Astrocyte (in vitro differentiated cells and primary cell): ENCODE measurements around the gene CLMP. TPM values are rescaled to one million over a fixed set of nuclear protein-coding genes. Genes with fewer than 3 reads are reported as not detected.

Source experiments
- DNase-seq: peaks from one replicate; pipeline ENCODE4 v3.0.0-alpha.2; 2010; ENCODE audit warnings: low read depth
- FAIRE-seq: peaks from 2 replicates; lab custom pipeline; 2011; peaks lifted over from hg19 to GRCh38; lab: Jason Lieb, UNC
- H2AFZ ChIP-seq: 2 replicates; pipeline ENCODE4 v1.6.0; 2012; ENCODE audit warnings: low read depth, low read length, inconsistent platforms
- H3K27ac ChIP-seq: 2 replicates; pipeline ENCODE4 v1.5.1; 2011; ENCODE audit warnings: low read depth, low read length, inconsistent platforms
- H3K27me3 ChIP-seq: 2 replicates; pipeline ENCODE4 v1.6.0; 2011; ENCODE audit warnings: low read length, inconsistent platforms; ENCODE audit not compliant: insufficient read depth
- H3K36me3 ChIP-seq: 2 replicates; pipeline ENCODE4 v1.5.1; 2011; ENCODE audit warnings: low read length, inconsistent platforms; ENCODE audit not compliant: insufficient read depth
- H3K4me1 ChIP-seq: 2 replicates; pipeline ENCODE4 v1.5.1; 2011; ENCODE audit warnings: low read length, inconsistent platforms; ENCODE audit not compliant: insufficient read depth
- H3K4me2 ChIP-seq: 2 replicates; pipeline ENCODE4 v1.6.0; 2012; ENCODE audit warnings: low read length, inconsistent platforms
- H3K4me3 ChIP-seq: 2 replicates; pipeline ENCODE4 v1.5.1; 2011; ENCODE audit warnings: low read depth, mild to moderate bottlenecking, low read length, inconsistent platforms; ENCODE audit not compliant: insufficient read depth
- H3K79me2 ChIP-seq: 2 replicates; pipeline ENCODE4 v1.6.0; 2012; ENCODE audit warnings: mild to moderate bottlenecking, low read length, inconsistent platforms; ENCODE audit not compliant: insufficient read depth
- H3K9ac ChIP-seq: 2 replicates; pipeline ENCODE4 v1.6.0; 2012; ENCODE audit warnings: mild to moderate bottlenecking, low read length, inconsistent platforms
- H3K9me3 ChIP-seq: 2 replicates; pipeline ENCODE4 v1.5.1; 2012; ENCODE audit warnings: low read depth, mild to moderate bottlenecking, low read length, inconsistent platforms; ENCODE audit not compliant: insufficient read depth
- H4K20me1 ChIP-seq: 2 replicates; pipeline ENCODE4 v1.6.0; 2012; ENCODE audit warnings: low read length, inconsistent platforms; ENCODE audit not compliant: insufficient read depth
- H3K27ac Mint-ChIP-seq: one replicate; pipeline ENCODE4 v1.8.0; 2021; ENCODE audit warnings: mild to moderate bottlenecking, mixed read lengths; ENCODE audit not compliant: unreplicated experiment
- H3K27me3 Mint-ChIP-seq: one replicate; pipeline ENCODE4 v1.8.0; 2021; ENCODE audit warnings: low read depth, mixed read lengths; ENCODE audit not compliant: unreplicated experiment
- H3K36me3 Mint-ChIP-seq: one replicate; pipeline ENCODE4 v1.8.0; 2021; ENCODE audit warnings: low read depth, mixed read lengths; ENCODE audit not compliant: unreplicated experiment
- H3K4me1 Mint-ChIP-seq: one replicate; pipeline ENCODE4 v1.8.0; 2021; ENCODE audit warnings: low read depth, mixed read lengths; ENCODE audit not compliant: unreplicated experiment
- H3K4me3 Mint-ChIP-seq: one replicate; pipeline ENCODE4 v1.8.0; 2021; ENCODE audit warnings: mild to moderate bottlenecking, moderate library complexity, mixed read lengths; ENCODE audit not compliant: unreplicated experiment
- H3K9me3 Mint-ChIP-seq: one replicate; pipeline ENCODE4 v1.8.0; 2021; ENCODE audit warnings: mild to moderate bottlenecking, mixed read lengths; ENCODE audit not compliant: unreplicated experiment
- CTCF ChIP-seq: IDR thresholded peaks from 2 replicates; pipeline ENCODE4 v1.5.1; 2011; ENCODE audit warnings: low read depth, mild to moderate bottlenecking, inconsistent platforms, low read length, moderate library complexity; ENCODE audit not compliant: insufficient read depth
- EZH2 ChIP-seq: IDR thresholded peaks from 2 replicates; pipeline ENCODE4 v1.6.1; 2012; ENCODE audit warnings: mild to moderate bottlenecking, low read length, inconsistent platforms; ENCODE audit not compliant: insufficient read depth
- total RNA-seq: library from RNA; stranded (reverse); gene quantifications from 2 replicates; pipeline ENCODE4 v1.2.1, GENCODE V29; 2021

Gene CLMP
- total RNA-seq, 1 donor from 2014 or later = 16.0 TPM

GRCh38 chr11:123169821-123170220, 25.2 kb downstream of the CLMP start:
- Histone ChIP-seq H3K27me3 (no peaks in the 10 kb centered on the region), H3K27ac (no peak overlapping the region), H3K9ac (no peak overlapping the region), H3K4me3 (no peak overlapping the region), H2AFZ (no peak overlapping the region), H3K36me3 (no peaks in the 10 kb centered on the region), H3K9me3 (no peaks in the 10 kb centered on the region), H3K79me2 (peaks cover 26% of the 10 kb centered on the region), H3K4me1 (peaks cover 22% of the 10 kb centered on the region), H3K4me2 (no peak overlapping the region), H4K20me1 (peaks cover 4% of the 10 kb centered on the region)
- H3K27ac Mint-ChIP-seq = no peak overlapping the region
- peaks cover 38% of the 10 kb centered on the region for H3K4me1 Mint-ChIP-seq
- no peaks in the 10 kb centered on the region for H3K36me3 Mint-ChIP-seq
- FAIRE-seq = no peak
- no peak for TF ChIP-seq CTCF
- TF ChIP-seq EZH2 = no peak
- no peak overlapping the region for H3K4me3 Mint-ChIP-seq
- no peak for DNase-seq
- H3K27me3 Mint-ChIP-seq = no peaks in the 10 kb centered on the region
- peaks cover 2% of the 10 kb centered on the region for H3K9me3 Mint-ChIP-seq

GRCh38 chr11:123168955-123169484, 26.0 kb downstream of the CLMP start:
- Mint-ChIP-seq H3K27ac (no peak overlapping the region), H3K27me3 (no peaks in the 10 kb centered on the region), H3K36me3 (no peaks in the 10 kb centered on the region), H3K4me3 (no peak overlapping the region), H3K4me1 (peaks cover 31% of the 10 kb centered on the region), H3K9me3 (peaks cover 2% of the 10 kb centered on the region)
- no peak overlapping the region for H3K4me3 ChIP-seq
- H3K4me1 ChIP-seq = peaks cover 14% of the 10 kb centered on the region
- no peak for FAIRE-seq
- H3K27me3 ChIP-seq = no peaks in the 10 kb centered on the region
- no peak for TF ChIP-seq EZH2
- no peak for TF ChIP-seq CTCF
- peaks cover 32% of the 10 kb centered on the region for H3K79me2 ChIP-seq
- H3K9me3 ChIP-seq = no peaks in the 10 kb centered on the region
- no peak overlapping the region for H3K27ac ChIP-seq
- H4K20me1 ChIP-seq = peaks cover 4% of the 10 kb centered on the region
- no peak for DNase-seq
- no peak overlapping the region for H2AFZ ChIP-seq
- H3K9ac ChIP-seq = no peak overlapping the region
- H3K36me3 ChIP-seq = no peaks in the 10 kb centered on the region
- H3K4me2 ChIP-seq = no peak overlapping the region

GRCh38 chr11:123168241-123168640, 26.8 kb downstream of the CLMP start:
- FAIRE-seq = no peak
- peaks cover 2% of the 10 kb centered on the region for H3K9me3 Mint-ChIP-seq
- Histone ChIP-seq H3K9me3 (no peaks in the 10 kb centered on the region), H3K27me3 (no peaks in the 10 kb centered on the region), H3K4me2 (no peak overlapping the region), H2AFZ (no peak overlapping the region), H4K20me1 (peaks cover 7% of the 10 kb centered on the region), H3K27ac (no peak overlapping the region), H3K4me1 (peaks cover 9% of the 10 kb centered on the region), H3K4me3 (no peak overlapping the region), H3K36me3 (no peaks in the 10 kb centered on the region), H3K9ac (no peak overlapping the region), H3K79me2 (peaks cover 39% of the 10 kb centered on the region)
- H3K27me3 Mint-ChIP-seq = no peaks in the 10 kb centered on the region
- H3K4me1 Mint-ChIP-seq = peaks cover 26% of the 10 kb centered on the region
- TF ChIP-seq CTCF (no peak), EZH2 (no peak)
- H3K4me3 Mint-ChIP-seq = no peak overlapping the region
- H3K36me3 Mint-ChIP-seq = peaks cover 3% of the 10 kb centered on the region
- H3K27ac Mint-ChIP-seq = no peak overlapping the region
- DNase-seq = no peak
